Transverse colon (tissue), 4 donors: Measurements from ENCODE around the gene TBC1D21. TPM values are rescaled to one million over a fixed set of nuclear protein-coding genes. Genes with fewer than 3 reads are reported as not detected.

Source experiments
- DNase-seq: peaks from one replicate; pipeline ENCODE4 v3.0.0-alpha.2; 2019
- H3K27ac ChIP-seq, 4 donors: fragments of 200-600 bp; sonication (generic); 2 replicates each; pipeline ENCODE4 v1.5.1; 2016 to 2018; ENCODE audit warnings: inconsistent platforms in 4 of 4
- H3K27me3 ChIP-seq: fragments of 200-600 bp; sonication (generic); 2 replicates; pipeline ENCODE4 v1.5.1; 2017; ENCODE audit warnings: inconsistent platforms
- H3K36me3 ChIP-seq, 4 donors: fragments of 200-600 bp; sonication (generic); 2 replicates each; pipeline ENCODE4 v1.5.1; 2017 to 2019; ENCODE audit warnings: inconsistent platforms in 4 of 4
- H3K4me1 ChIP-seq, 4 donors: fragments of 200-600 bp; sonication (generic); 2 replicates each; pipeline ENCODE4 v1.5.1; 2017 to 2020; ENCODE audit warnings: inconsistent platforms in 4 of 4
- H3K4me3 ChIP-seq, 4 donors: fragments of 200-600 bp; sonication (generic); 1 replicate in 1 of 4; 2 replicates in 3 of 4; pipeline versions ENCODE4 v1.5.1 to v1.6.1; 2017 to 2019; ENCODE audit warnings: inconsistent platforms in 4 of 4
- H3K9me3 ChIP-seq, 2 donors: fragments of 200-600 bp; sonication (generic); 2 replicates each; pipeline ENCODE4 v1.5.1; 2017 to 2019; ENCODE audit warnings: inconsistent platforms in 2 of 2
- EP300 ChIP-seq: sonication (generic); formaldehyde crosslinking; IDR thresholded peaks from one replicate; pipeline ENCODE4 v1.6.1; 2017; ENCODE audit warnings: antibody characterized with exemption, low read depth
- POLR2A ChIP-seq: fragments of 450-650 bp; IDR thresholded peaks from one replicate; pipeline ENCODE4 v1.6.1; 2016; ENCODE audit warnings: antibody characterized with exemption, mild to moderate bottlenecking, moderate library complexity
- POLR2AphosphoS5 ChIP-seq, 3 donors: sonication (generic); formaldehyde crosslinking; IDR thresholded peaks; one replicate each; pipeline ENCODE4 v1.6.1; 2016; ENCODE audit warnings: antibody characterized with exemption in 3 of 3
- WGBS, 2 donors: methylation state at CpG; one replicate each; pipeline ENCODE4 v1.1.5; 2018; ENCODE audit warnings: low coverage in 1 of 2; 5-methylcytosine and 5-hydroxymethylcytosine counted together
- in situ Hi-C, 4 donors: fragments of 200-750 bp; cut with MboI; loops; one replicate each; pipeline versions ENCODE4 v1.15.0 to v1.15.1; 2017; ENCODE audit warnings: low sequenced_read_pairs in 3 of 4, low pct_ligation_motif_present in 1 of 4, low pct_unique_long_range_greater_than_20kb in 1 of 4
- intact Hi-C: fragments of 100-400 bp; cut with DNase I; formaldehyde crosslinking; loops from one replicate; pipeline ENCODE4 v1.15.1; 2023; ENCODE audit warnings: low total_unique reads
- total RNA-seq, 4 donors: library from RNA; depleted of rRNA; stranded (reverse); fragments of >200 nt; gene quantifications; one replicate each; pipeline ENCODE4 v1.1.0, GENCODE V29; 2016
- TF ChIP-seq, protein P1 (sequence below), 5 experiments: fragments of 200-600 bp in 3 of 5; fragments of 450-650 bp in 2 of 5; sonication (generic) in 3 of 5; IDR thresholded peaks; 1 replicate in 2 of 5; 2 replicates in 3 of 5; pipeline ENCODE4 v1.5.1; 2016 to 2017; ENCODE audit warnings: antibody characterized with exemption in 5 of 5, inconsistent platforms in 3 of 5, mild to moderate bottlenecking in 2 of 5, moderate library complexity in 1 of 5

TBC1D21 gene
- total RNA-seq, 4 donors from 2014 or later: not detected

DNA sequence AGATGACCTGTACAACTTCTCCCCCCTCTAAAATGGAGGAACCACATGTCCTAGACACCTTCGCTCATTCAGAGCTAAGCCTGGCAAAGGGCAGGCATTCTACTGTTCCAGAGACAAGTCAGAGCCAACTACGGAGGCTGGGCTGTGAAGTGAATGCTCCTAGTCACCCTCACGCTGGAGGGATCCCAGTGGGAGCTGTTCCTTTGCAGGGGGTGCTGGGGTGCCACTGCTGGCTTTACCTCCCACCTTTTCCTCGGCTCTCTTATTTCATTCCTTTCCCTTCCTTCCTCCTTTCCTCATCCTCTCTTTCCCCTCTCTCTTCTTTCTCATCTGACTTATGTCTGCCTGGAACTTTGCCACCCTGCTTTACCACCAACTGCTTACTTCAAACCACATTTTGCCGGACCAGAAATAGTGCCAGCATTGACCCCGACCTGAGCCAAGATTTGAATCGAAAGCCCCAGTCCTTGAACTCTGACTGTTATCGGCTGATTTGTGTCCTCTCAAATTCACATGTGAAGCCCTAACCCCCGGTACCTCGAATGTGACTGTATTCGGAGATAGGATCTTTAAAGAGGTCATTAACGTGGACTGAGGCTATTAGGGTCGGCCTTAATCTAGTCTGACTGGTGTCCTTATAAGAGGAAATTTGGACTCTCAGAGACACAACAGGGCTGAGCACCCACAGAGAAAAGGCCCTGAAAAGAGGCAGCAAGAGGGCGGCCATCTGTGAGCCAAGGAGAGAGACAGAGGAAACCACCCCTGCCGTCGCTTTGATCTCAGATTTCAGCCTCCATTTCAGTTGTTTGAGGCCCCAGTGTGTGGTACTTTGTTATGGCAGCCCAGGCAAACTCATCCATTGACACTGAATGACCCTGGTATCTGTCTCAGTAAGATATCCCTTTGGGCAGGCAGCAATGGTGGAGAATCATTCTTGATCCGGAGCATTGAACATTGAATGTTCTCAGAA, 31.3 kb upstream of the TBC1D21 start:
- Histone ChIP-seq H3K9me3 (no peaks in the 10 kb centered on the region), H3K27ac (no peak overlapping the region), H3K27me3 (peaks cover 25% of the 10 kb centered on the region), H3K4me1 (no peaks in the 10 kb centered on the region), H3K4me3 (no peak overlapping the region), H3K36me3 (no peaks in the 10 kb centered on the region)
- in situ Hi-C loops (no loop called here), intact Hi-C loops (no loop called here)
- DNase-seq: no peak
- TF ChIP-seq POLR2A: no peak
- TF ChIP-seq, protein P1, sequence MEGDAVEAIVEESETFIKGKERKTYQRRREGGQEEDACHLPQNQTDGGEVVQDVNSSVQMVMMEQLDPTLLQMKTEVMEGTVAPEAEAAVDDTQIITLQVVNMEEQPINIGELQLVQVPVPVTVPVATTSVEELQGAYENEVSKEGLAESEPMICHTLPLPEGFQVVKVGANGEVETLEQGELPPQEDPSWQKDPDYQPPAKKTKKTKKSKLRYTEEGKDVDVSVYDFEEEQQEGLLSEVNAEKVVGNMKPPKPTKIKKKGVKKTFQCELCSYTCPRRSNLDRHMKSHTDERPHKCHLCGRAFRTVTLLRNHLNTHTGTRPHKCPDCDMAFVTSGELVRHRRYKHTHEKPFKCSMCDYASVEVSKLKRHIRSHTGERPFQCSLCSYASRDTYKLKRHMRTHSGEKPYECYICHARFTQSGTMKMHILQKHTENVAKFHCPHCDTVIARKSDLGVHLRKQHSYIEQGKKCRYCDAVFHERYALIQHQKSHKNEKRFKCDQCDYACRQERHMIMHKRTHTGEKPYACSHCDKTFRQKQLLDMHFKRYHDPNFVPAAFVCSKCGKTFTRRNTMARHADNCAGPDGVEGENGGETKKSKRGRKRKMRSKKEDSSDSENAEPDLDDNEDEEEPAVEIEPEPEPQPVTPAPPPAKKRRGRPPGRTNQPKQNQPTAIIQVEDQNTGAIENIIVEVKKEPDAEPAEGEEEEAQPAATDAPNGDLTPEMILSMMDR (IDR thresholded peaks at IDR 0.05): no peak
- no peak for TF ChIP-seq POLR2AphosphoS5 (IDR thresholded peaks at IDR 0.05)
- TF ChIP-seq EP300: no peak
- 43 to 63% methylated on average over 5 to 17 of the region's 17 CpGs for WGBS, 2 donors

DNA sequence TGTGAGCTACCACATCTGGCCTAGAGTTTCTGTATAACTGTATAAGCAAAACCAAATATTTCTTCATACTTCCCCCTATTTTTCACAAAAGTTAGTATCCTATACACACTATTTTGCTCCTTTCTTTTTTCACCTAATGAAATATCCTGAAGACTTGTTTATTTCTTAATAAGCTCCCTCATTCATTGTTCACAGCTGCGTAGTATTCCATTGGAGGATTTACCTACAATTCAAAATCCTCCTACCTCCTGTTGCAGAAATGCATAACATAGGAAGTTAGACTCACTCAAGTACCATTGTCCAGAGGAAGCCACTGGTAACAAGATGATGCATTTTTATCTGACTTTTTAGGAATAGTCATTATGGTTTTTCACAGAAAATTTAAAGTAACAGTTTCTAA, 29.6 kb upstream of the TBC1D21 start:
- intact Hi-C loops: no loop called here
- Histone ChIP-seq H3K36me3 (no peaks in the 10 kb centered on the region), H3K27me3 (peaks cover 25% of the 10 kb centered on the region), H3K4me3 (no peak overlapping the region), H3K27ac (no peak overlapping the region), H3K9me3 (no peaks in the 10 kb centered on the region), H3K4me1 (no peaks in the 10 kb centered on the region)
- in situ Hi-C loops: no loop called here
- DNase-seq: no peak
- no peak for TF ChIP-seq EP300
- TF ChIP-seq, protein P1 (IDR thresholded peaks at IDR 0.05): no peak
- WGBS, 2 donors: 85 to 100% methylated on average over 1 of the region's 1 CpG

DNA sequence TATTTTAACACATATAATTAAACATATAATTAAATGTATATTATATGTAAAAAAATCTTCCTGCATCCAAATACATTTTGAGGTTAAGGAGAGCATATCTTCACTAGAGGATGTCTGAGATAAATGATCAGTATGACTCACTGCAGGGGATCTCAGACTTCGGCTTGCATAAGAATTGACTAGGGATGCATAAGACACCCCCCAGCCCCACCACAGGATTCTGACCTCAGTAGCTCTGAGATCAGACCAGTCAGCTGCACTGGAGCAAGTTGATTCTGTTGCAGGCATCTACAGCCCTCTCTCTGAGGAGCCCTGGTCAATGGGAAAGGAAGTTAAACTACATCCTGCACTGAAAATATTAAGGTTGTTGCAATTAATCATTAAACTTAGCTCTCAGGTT, 29.0 kb upstream of the TBC1D21 start:
- DNase-seq: no peak
- Histone ChIP-seq H3K36me3 (no peaks in the 10 kb centered on the region), H3K4me3 (no peak overlapping the region), H3K4me1 (no peaks in the 10 kb centered on the region), H3K9me3 (no peaks in the 10 kb centered on the region), H3K27ac (no peak overlapping the region), H3K27me3 (peaks cover 24% of the 10 kb centered on the region)
- TF ChIP-seq POLR2AphosphoS5 (IDR thresholded peaks at IDR 0.05): no peak
- no peak for TF ChIP-seq EP300
- TF ChIP-seq, protein P1 (IDR thresholded peaks at IDR 0.05): no peak
- TF ChIP-seq POLR2A: no peak
- 52 to 80% methylated on average over 1 of the region's 1 CpG for WGBS, 2 donors
- in situ Hi-C loops (no loop called here), intact Hi-C loops (no loop called here)

DNA sequence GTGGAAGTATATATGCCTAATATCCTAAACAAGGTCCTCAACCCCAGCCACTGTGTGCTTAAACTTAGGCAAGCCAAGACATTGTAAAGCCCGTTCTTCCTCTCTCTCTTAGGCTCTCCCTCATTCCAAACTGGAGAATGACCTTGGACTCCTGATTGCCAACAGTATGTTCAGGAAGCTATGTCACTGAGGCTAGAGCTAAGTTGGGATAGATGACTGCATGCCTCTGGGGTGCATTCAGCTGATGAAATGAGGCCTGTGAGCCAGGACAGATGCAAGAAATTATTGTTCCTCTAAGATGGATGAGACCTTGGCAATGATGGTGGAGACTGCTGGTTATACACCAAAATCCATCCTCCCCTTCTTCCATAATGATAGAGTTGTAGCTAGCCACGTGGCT, 27.9 kb upstream of the TBC1D21 start:
- Histone ChIP-seq H3K27me3 (peaks cover 24% of the 10 kb centered on the region), H3K9me3 (no peaks in the 10 kb centered on the region), H3K4me1 (no peaks in the 10 kb centered on the region), H3K36me3 (no peaks in the 10 kb centered on the region), H3K4me3 (no peak overlapping the region), H3K27ac (no peak overlapping the region)
- in situ Hi-C loops: no loop called here
- no peak for DNase-seq
- 50% methylated on average over 2 of the region's 2 CpGs; no CpG with 5 or more reads in 1 of the 2 donors for WGBS, 2 donors
- TF ChIP-seq EP300: no peak
- no peak for TF ChIP-seq POLR2AphosphoS5 (IDR thresholded peaks at IDR 0.05)
- no peak for TF ChIP-seq POLR2A
- TF ChIP-seq, protein P1 (IDR thresholded peaks at IDR 0.05): no peak
- intact Hi-C loops: no loop called here
